Neural cell (in vitro differentiated cells): Measurements from ENCODE around the gene RLF. TPM values are rescaled to one million over a fixed set of nuclear protein-coding genes. Genes with fewer than 3 reads are reported as not detected.

Experiments used
- H2AFZ ChIP-seq: fragments of 200-600, 300-800 bp; sonication (generic), shearing (Covaris generic); 2 replicates; pipeline ENCODE4 v1.6.0; 2014; ENCODE audit warnings: low read depth, mild to moderate bottlenecking, antibody characterized with exemption, low read length, moderate library complexity
- H3F3A ChIP-seq: fragments of 200-600 bp; shearing (Covaris generic); 2 replicates; pipeline ENCODE4 v1.6.1; 2016; ENCODE audit warnings: mild to moderate bottlenecking, moderate library complexity, mixed read lengths, antibody characterized with exemption, low read length; ENCODE audit not compliant: insufficient read depth, poor library complexity, severe bottlenecking
- H3K27ac ChIP-seq: fragments of 200-600, 300-800 bp; sonication (generic), shearing (Covaris generic); 2 replicates; pipeline ENCODE4 v1.5.1; 2014; ENCODE audit warnings: mild to moderate bottlenecking, low read length, moderate library complexity
- H3K27me3 ChIP-seq: fragments of 300-800, 200-600 bp; sonication (generic), shearing (Covaris generic); 2 replicates; pipeline ENCODE4 v1.6.0; 2014; ENCODE audit warnings: mild to moderate bottlenecking, low read depth, low read length, moderate library complexity; ENCODE audit not compliant: insufficient read depth
- H3K36me3 ChIP-seq: fragments of 300-800, 200-600 bp; sonication (generic), shearing (Covaris generic); 2 replicates; pipeline ENCODE4 v1.5.1; 2014; ENCODE audit warnings: mild to moderate bottlenecking, antibody characterized with exemption, low read length, moderate library complexity; ENCODE audit not compliant: insufficient read depth
- H3K4me2 ChIP-seq: fragments of 300-800, 200-600 bp; sonication (generic), shearing (Covaris generic); 2 replicates; pipeline ENCODE4 v1.6.0; 2014; ENCODE audit warnings: mild to moderate bottlenecking, low read length
- H3K4me3 ChIP-seq: fragments of 300-800, 200-600 bp; sonication (generic), shearing (Covaris generic); 2 replicates; pipeline ENCODE4 v1.5.1; 2014; ENCODE audit warnings: mild to moderate bottlenecking, low read length, moderate library complexity
- H3K79me2 ChIP-seq: fragments of 200-600 bp; shearing (Covaris generic); replicated peaks from 2 replicates; pipeline ENCODE4 v1.6.0; 2014; ENCODE audit warnings: mild to moderate bottlenecking, low read length, moderate library complexity; ENCODE audit not compliant: insufficient read depth
- H3K9ac ChIP-seq: fragments of 300-800, 200-600 bp; sonication (generic), shearing (Covaris generic); 2 replicates; pipeline ENCODE4 v1.6.1; 2016; ENCODE audit warnings: mild to moderate bottlenecking, low read length, mixed read lengths
- H3K9me2 ChIP-seq: fragments of 200-600 bp; shearing (Covaris generic); 2 replicates; pipeline ENCODE4 v1.6.1; 2016; ENCODE audit warnings: mild to moderate bottlenecking, low read length, mixed read lengths; ENCODE audit not compliant: insufficient read depth
- H3K9me3 ChIP-seq: fragments of 200-600, 300-800 bp; sonication (generic), shearing (Covaris generic); 2 replicates; pipeline ENCODE4 v1.6.1; 2016; ENCODE audit warnings: mild to moderate bottlenecking, mixed run types, low read length, moderate library complexity, mixed read lengths
- H4K20me1 ChIP-seq: fragments of 200-600 bp; shearing (Covaris generic); 2 replicates; pipeline ENCODE4 v1.6.1; 2016; ENCODE audit warnings: mild to moderate bottlenecking, mixed run types; ENCODE audit not compliant: insufficient read depth
- EP300 ChIP-seq: fragments of 450-650 bp; conservative IDR thresholded peaks from 2 replicates; pipeline ENCODE4 v1.6.1; 2014; ENCODE audit warnings: antibody characterized with exemption, mild to moderate bottlenecking, moderate library complexity; ENCODE audit not compliant: poor library complexity, severe bottlenecking
- EZH2 ChIP-seq: fragments of 200-600, 300-800 bp; shearing (Covaris generic), sonication (generic); IDR thresholded peaks from 2 replicates; pipeline ENCODE4 v1.6.1; 2014; ENCODE audit warnings: antibody characterized with exemption, low read length, borderline replicate concordance, mild to moderate bottlenecking; ENCODE audit not compliant: insufficient read depth, poor library complexity, severe bottlenecking
- MXI1 ChIP-seq: fragments of 450-650 bp; conservative IDR thresholded peaks from 2 replicates; pipeline ENCODE4 v1.6.1; 2014; ENCODE audit warnings: antibody characterized with exemption, mild to moderate bottlenecking; ENCODE audit not compliant: poor library complexity, severe bottlenecking
- POLR2AphosphoS5 ChIP-seq: IDR thresholded peaks from 2 replicates; pipeline ENCODE4 v1.6.1; 2012
- RAD21 ChIP-seq: fragments of 450-650 bp; conservative IDR thresholded peaks from 2 replicates; pipeline ENCODE4 v1.6.1; 2014; ENCODE audit warnings: antibody characterized with exemption, mild to moderate bottlenecking, moderate library complexity
- REST ChIP-seq: IDR thresholded peaks from 2 replicates; pipeline ENCODE4 v1.6.1; 2012; ENCODE audit warnings: borderline replicate concordance
- SMC3 ChIP-seq: fragments of 450-650 bp; conservative IDR thresholded peaks from 2 replicates; pipeline ENCODE4 v1.6.1; 2014; ENCODE audit warnings: antibody characterized with exemption, mild to moderate bottlenecking, moderate library complexity; ENCODE audit not compliant: poor library complexity
- TAF1 ChIP-seq: IDR thresholded peaks from 2 replicates; pipeline ENCODE4 v1.6.1; 2012; ENCODE audit warnings: low read depth
- polyA plus RNA-seq: library from polyadenylated mRNA; depleted of rRNA; stranded (reverse); fragments of >200 nt; gene quantifications from 2 replicates; pipeline ENCODE4 v1.2.3, GENCODE V29; 2014
- TF ChIP-seq, protein P1 (sequence below): fragments of 450-650 bp; IDR thresholded peaks from 2 replicates; pipeline ENCODE4 v1.5.1; 2014; ENCODE audit warnings: antibody characterized with exemption, mild to moderate bottlenecking, moderate library complexity; ENCODE audit not compliant: poor library complexity, severe bottlenecking

The RLF gene
- polyA plus RNA-seq, 1 donor from 2014 or later: 23.4 TPM

DNA sequence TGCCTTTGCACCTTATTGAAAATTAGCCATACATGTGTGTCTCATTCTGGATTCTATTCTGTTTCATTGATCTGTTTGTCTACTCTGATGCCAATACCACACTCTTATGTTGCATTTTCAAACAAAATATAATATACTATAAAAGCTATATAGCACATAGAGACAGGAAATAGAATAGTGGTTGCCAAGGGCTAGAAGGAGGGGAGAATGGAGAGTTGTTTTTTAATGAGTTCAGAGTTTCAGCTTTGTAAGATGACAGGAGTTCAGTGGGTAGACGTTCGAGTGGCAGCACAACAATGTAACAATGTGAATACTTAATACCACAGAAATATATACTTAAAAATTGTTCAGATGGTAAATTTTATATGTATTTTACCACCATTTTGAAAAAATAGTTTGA lies 17.0 kb downstream of the RLF start:
- no peaks in the 10 kb centered on the region for H3K9me2 ChIP-seq
- no peaks in the 10 kb centered on the region for H4K20me1 ChIP-seq
- H3K4me2 ChIP-seq: no peak overlapping the region
- no peak overlapping the region for H3K27ac ChIP-seq
- no peaks in the 10 kb centered on the region for H3K36me3 ChIP-seq
- H3K27me3 ChIP-seq: no peaks in the 10 kb centered on the region
- no peak for TF ChIP-seq EP300
- no peak for TF ChIP-seq EZH2
- no peak overlapping the region for H3K9ac ChIP-seq
- H3K9me3 ChIP-seq: no peaks in the 10 kb centered on the region
- peaks cover 83% of the 10 kb centered on the region for H3K79me2 ChIP-seq
- no peak overlapping the region for H2AFZ ChIP-seq
- no peak overlapping the region for H3K4me3 ChIP-seq
- H3F3A ChIP-seq: no peaks in the 10 kb centered on the region

DNA sequence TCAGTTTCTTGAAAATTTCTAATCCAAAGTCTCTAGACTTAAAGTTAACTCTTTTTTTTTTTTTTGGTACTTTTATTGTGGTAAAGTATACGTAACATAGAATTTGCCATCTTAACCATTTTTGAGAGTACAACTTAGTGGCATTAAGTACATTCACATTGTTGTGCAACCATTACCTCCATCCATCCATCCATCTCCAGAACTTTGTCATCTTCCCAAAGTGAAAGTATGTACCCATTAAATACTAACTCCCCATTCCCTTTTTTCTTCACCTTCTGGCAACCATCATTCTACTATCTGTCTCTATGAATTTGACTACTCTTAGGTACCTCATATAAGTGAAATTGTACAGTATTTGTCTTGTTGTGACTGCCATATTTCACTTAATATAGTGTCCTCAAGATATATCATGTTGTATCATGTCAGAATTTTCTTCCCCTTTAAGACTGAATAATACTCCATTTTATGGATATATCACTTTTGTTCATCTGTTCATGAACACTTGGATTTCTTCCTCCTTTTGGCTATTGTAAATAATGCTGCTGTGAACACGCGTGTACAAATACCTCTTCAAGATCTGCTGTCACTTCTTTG lies 18.4 kb downstream of the RLF start:
- Histone ChIP-seq H3K27me3 (no peaks in the 10 kb centered on the region), H2AFZ (no peak overlapping the region), H3K36me3 (no peaks in the 10 kb centered on the region), H3F3A (no peaks in the 10 kb centered on the region), H3K4me2 (no peak overlapping the region), H3K9ac (no peak overlapping the region), H3K9me2 (no peaks in the 10 kb centered on the region), H3K79me2 (peaks cover 82% of the 10 kb centered on the region), H3K9me3 (no peaks in the 10 kb centered on the region), H3K27ac (no peak overlapping the region), H3K4me3 (no peak overlapping the region), H4K20me1 (no peaks in the 10 kb centered on the region)
- TF ChIP-seq EP300 (no peak), SMC3 (no peak), RAD21 (no peak), MXI1 (no peak), EZH2 (no peak), REST (no peak), POLR2AphosphoS5 (no peak), TAF1 (no peak)
- TF ChIP-seq, protein P1, sequence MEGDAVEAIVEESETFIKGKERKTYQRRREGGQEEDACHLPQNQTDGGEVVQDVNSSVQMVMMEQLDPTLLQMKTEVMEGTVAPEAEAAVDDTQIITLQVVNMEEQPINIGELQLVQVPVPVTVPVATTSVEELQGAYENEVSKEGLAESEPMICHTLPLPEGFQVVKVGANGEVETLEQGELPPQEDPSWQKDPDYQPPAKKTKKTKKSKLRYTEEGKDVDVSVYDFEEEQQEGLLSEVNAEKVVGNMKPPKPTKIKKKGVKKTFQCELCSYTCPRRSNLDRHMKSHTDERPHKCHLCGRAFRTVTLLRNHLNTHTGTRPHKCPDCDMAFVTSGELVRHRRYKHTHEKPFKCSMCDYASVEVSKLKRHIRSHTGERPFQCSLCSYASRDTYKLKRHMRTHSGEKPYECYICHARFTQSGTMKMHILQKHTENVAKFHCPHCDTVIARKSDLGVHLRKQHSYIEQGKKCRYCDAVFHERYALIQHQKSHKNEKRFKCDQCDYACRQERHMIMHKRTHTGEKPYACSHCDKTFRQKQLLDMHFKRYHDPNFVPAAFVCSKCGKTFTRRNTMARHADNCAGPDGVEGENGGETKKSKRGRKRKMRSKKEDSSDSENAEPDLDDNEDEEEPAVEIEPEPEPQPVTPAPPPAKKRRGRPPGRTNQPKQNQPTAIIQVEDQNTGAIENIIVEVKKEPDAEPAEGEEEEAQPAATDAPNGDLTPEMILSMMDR: no peak
